Erythroblast (primary cell): Measurements from ENCODE around the gene STIM1.

Experiments
- GATA1 ChIP-seq: IDR thresholded peaks from 2 replicates; pipeline ENCODE4 v1.6.1; 2011; ENCODE audit warnings: low read depth, mild to moderate bottlenecking, control low read depth, low read length, moderate library complexity
- POLR2A ChIP-seq: IDR thresholded peaks from 2 replicates; pipeline ENCODE4 v1.6.1; 2011; ENCODE audit warnings: mild to moderate bottlenecking, low read length

DNA sequence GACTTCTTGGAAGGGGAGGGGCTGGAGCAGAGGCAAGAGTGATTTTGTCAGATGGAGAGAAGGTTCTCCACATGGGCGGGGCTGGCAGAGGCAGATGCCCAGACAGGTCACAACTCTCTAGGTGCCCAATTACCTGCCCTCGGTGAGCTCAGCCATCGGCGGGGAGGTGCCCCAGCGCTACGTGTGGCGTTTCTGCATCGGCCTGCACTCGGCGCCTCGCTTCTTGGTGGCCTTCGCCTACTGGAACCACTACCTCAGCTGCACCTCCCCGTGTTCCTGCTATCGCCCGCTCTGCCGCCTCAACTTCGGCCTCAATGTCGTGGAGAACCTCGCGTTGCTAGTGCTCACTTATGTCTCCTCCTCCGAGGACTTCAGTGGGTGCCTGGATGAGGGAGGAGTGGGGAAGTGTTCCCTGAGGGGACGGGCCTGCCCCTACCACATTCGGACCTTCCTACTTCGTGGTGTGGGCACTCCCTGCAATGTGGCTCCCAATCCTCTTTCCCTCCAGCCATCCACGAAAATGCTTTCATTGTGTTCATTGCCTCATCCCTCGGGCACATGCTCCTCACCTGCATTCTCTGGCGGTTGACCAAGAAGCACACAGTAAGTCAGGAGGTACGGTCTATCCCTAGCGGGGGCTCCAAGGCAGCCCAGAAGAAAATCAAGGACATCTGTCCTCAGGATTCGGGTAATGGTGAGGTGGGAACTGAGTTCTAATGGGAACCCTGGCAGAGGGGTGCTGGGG is 31.5 kb upstream of the STIM1 start:
- TF ChIP-seq POLR2A, result no peak
- TF ChIP-seq GATA1, result no peak
